ENCODE results near the gene RNU6-1.

The RNU6-1 gene

GRCh38 chr15:67839929-67840748 lies at the start of gene RNU6-1:
Gene RNU6-1, minus strand, starts transcription at chr15:67840045.
- peak; percentile 88 to 95 for DNase-seq

- DNase-seq, result no peak
These were observed 47.9 kb upstream of the RNU6-1 start for GRCh38 chr15:67887776-67888175.

GRCh38 chr15:67885861-67886260 lies 46.0 kb upstream of the RNU6-1 start:
- no peak for DNase-seq

GRCh38 chr15:67885175-67885523 lies 45.3 kb upstream of the RNU6-1 start:
- DNase-seq, result no peak

- DNase-seq, result peak; percentile 36 to 42
These were observed 44.8 kb upstream of the RNU6-1 start for GRCh38 chr15:67884514-67885174.

- no peak for DNase-seq
These were observed 44.2 kb upstream of the RNU6-1 start for GRCh38 chr15:67884009-67884408.

GRCh38 chr15:67883234-67883773 lies 43.5 kb upstream of the RNU6-1 start:
- DNase-seq, result no peak

GRCh38 chr15:67882487-67883233 lies 42.8 kb upstream of the RNU6-1 start:
- DNase-seq, result no peak

GRCh38 chr15:67880651-67881182 lies 40.9 kb upstream of the RNU6-1 start:
- no peak for DNase-seq

GRCh38 chr15:67879440-67880129 lies 39.7 kb upstream of the RNU6-1 start:
- DNase-seq, result no peak

GRCh38 chr15:67878712-67879206 lies 38.9 kb upstream of the RNU6-1 start:
- DNase-seq, result no peak

GRCh38 chr15:67873777-67874176 lies 33.9 kb upstream of the RNU6-1 start:
- DNase-seq, result no peak

GRCh38 chr15:67870868-67871408 lies 31.1 kb upstream of the RNU6-1 start:
- DNase-seq, result no peak

- DNase-seq, result no peak
These were observed 29.9 kb upstream of the RNU6-1 start for GRCh38 chr15:67869701-67870100.

- DNase-seq, result no peak
These were observed 25.9 kb upstream of the RNU6-1 start for GRCh38 chr15:67865766-67866165.

GRCh38 chr15:67865331-67865730 lies 25.5 kb upstream of the RNU6-1 start:
- DNase-seq, result no peak

- peak; percentile 62 to 67 for DNase-seq
These were observed 23.7 kb upstream of the RNU6-1 start for GRCh38 chr15:67863442-67863987.

- DNase-seq, result no peak
These were observed 23.1 kb upstream of the RNU6-1 start for GRCh38 chr15:67862750-67863441.

GRCh38 chr15:67861983-67862382 lies 22.1 kb upstream of the RNU6-1 start:
- no peak for DNase-seq

GRCh38 chr15:67859331-67859946 lies 19.6 kb upstream of the RNU6-1 start:
- no peak for DNase-seq

- no peak for DNase-seq
These were observed 17.4 kb upstream of the RNU6-1 start for GRCh38 chr15:67857220-67857619.
